SH-SY5Y (cell line): ENCODE measurements around the gene ATF5.

Experiments used
- GATA2 ChIP-seq: IDR thresholded peaks from 2 replicates; pipeline ENCODE4 v1.6.1; 2011; ENCODE audit warnings: mild to moderate bottlenecking, low read depth, low read length
- GATA3 ChIP-seq: IDR thresholded peaks from 2 replicates; pipeline ENCODE4 v1.6.1; 2011; ENCODE audit warnings: low read depth, mild to moderate bottlenecking, low read length, moderate library complexity

Gene ATF5

DNA sequence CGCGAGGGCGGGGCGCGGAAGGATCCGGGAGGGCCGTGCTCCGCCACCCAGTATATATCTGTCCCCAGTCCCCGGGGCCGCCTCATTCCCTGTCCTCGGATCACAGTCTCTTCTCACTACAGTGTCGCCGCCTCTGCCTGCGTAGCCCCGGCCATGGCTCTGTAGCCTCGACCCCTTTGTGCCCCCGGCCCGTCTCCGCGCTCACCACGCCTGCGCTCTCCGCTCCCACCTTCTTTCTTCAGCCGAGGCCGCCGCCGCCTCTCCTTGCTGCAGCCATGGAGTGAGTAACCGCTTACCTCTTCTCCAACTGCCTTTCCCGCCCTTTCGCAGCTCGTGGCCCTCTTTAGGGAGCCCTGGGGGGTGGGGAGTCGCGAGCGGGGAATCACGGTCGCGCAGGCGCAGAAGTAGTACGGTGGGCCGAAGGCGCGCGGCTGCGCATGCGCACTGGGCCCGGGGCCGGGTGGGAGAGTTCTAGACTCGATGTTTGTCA is at the start of gene ATF5, which contains the start of gene NUP62:
Gene ATF5 (plus strand): TSS at position 85 of the 490 bp plus-strand sequence. CDS start 1,646 bp downstream, outside the sequence.
Gene NUP62 (minus strand): TSS at position 384 of the 490 bp plus-strand sequence. CDS start 19,697 bp downstream, outside the sequence.
- TF ChIP-seq GATA2: no peak
- TF ChIP-seq GATA3: no peak

- TF ChIP-seq GATA2 (no peak), GATA3 (no peak)
These were observed 49.6 kb upstream of the ATF5 start for GRCh38 chr19:49879243-49879963.

DNA sequence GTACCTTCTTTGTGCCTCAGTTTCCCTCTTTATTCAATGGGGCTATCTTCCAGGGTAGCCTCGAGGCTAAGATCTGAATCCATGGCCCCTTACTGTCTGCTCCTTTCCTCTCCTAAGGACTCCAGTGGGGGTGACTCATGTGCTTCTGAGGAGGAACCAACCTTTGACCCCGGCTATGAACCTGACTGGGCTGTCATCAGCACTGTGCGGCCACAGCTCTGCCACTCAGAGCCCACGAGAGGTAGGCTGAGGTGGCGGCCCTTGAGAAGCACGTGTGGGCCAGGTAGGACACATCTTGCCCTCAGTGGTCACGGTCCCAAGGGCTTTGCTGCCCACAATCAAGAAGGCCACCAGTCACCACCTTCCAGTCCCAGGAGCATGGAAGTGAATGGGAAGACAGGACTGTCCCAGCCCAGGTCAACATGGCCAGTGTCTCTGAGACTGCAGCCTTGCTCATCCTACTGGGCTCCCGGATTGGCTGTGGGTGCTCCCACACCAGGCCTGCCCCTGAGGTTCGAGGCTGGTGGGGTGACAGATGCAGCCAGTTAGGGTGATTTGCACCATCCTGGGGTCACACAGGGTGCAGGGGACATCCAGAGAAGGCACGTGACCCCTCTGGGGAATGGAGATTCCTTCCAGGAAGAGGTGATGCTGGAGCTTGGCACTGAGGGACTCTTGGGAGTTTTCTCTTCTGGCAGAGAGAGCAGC is 48.7 kb upstream of the ATF5 start:
- no peak for TF ChIP-seq GATA2
- TF ChIP-seq GATA3: no peak

DNA sequence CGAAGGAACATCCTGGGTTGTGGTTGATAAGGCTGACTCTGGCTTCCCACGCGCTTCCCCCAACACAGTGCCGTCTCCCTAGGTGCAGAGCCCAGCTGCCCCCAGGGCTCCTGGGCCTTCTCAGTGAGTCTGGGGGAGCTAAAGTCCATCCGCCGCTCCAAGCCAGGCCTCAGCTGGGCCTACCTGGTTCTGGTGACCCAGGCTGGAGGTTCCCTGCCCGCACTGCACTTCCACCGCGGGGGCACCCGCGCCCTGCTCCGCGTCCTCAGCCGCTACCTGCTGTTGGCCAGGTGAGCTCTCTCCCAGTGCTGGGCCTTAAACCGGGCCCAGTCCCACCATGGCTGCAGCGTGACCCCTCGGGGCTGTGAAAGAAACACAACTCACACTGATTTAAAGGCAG is 47.8 kb upstream of the ATF5 start:
- TF ChIP-seq GATA2 (no peak), GATA3 (no peak)

DNA sequence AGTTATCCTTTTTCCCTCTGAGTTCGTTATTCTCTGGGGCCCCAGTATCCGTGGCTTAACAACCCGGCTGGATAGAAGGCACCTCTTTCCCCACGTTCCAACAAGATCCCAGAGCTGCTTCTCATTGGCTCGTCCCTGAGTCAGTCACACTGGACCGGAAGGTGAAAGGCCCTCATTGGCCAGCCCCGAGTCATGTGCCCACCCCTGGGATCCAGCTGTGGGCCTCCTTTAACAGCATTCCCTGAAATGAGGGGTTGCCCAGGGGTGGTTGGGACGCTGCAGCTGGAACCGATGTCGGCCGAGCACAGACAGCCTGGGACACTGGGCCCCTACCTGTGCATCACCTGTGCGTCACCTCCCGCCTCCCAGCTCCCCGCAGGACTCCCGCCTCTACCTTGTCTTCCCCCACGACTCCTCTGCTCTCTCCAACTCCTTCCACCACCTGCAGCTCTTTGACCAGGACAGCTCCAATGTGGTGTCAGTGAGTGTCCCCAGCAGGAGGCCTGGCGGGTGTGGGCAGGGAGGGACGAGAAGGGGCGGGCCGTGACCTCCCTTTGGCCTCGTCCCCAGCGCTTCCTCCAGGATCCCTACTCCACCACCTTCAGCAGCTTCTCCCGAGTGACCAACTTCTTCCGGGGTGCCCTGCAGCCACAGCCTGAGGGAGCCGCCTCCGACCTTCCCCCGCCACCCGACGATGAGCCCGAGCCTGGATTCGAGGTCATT is 47.2 kb upstream of the ATF5 start:
- TF ChIP-seq GATA2 (no peak), GATA3 (no peak)

- TF ChIP-seq GATA2 (no peak), GATA3 (no peak)
These were observed 46.4 kb upstream of the ATF5 start for GRCh38 chr19:49882643-49883042.

DNA sequence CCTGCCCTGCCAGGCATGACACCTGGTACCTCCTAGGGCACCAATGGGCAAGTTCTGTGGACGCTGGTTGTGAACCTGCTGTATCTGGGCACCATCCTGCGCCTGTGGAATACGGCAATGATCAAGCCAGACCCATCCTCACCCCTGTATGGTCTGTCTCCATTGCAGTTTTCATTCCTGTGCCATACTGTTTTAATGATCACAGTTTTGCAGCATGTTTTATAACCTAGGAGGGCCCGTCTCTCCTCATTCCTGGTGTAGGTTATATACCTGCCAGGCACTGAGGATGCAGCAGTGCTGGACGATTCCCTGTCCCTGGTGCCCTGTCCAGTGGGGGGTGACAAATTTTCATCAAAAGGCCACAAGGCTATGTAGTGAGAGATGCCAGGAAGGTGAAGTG is 45.9 kb upstream of the ATF5 start:
- TF ChIP-seq GATA3 (no peak), GATA2 (no peak)

DNA sequence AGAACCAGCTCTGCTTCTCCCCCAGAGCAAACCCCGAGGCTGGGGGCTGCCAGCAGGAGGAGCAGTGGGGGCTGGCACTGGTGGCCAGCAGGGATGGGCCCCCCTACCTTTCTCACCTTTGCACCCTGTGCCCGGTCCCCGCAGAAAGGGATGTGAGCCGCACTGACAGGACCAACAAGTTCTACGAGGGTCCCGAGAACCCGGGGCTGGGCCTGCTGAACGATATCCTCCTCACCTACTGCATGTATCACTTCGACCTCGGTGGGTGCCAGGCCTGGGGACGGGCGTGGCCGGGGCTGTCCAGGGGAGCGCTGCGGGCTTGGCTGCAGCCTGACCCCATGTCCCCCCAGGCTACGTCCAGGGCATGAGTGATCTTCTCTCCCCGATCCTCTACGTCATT is 44.9 kb upstream of the ATF5 start:
- TF ChIP-seq GATA3 (no peak), GATA2 (no peak)

DNA sequence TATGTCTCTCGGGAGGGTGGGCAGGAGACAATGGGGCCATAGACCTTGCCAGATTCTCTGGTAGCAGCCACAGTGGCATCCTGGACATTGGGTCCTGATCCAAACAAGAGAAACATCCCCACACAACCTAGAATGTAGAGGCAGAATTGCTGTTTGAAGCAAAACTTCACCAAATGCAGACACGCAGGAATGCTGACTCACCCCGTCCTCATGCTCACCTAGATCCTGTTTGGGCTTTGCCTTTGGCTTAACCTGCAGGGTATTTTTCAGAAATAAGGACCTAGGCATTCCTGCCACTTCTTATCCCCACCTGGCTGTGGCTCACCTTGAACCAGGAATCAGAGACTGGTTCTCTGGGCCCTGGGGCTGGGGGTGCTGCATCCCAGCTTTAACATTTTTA is 44.2 kb upstream of the ATF5 start:
- TF ChIP-seq GATA3: no peak
- no peak for TF ChIP-seq GATA2

DNA sequence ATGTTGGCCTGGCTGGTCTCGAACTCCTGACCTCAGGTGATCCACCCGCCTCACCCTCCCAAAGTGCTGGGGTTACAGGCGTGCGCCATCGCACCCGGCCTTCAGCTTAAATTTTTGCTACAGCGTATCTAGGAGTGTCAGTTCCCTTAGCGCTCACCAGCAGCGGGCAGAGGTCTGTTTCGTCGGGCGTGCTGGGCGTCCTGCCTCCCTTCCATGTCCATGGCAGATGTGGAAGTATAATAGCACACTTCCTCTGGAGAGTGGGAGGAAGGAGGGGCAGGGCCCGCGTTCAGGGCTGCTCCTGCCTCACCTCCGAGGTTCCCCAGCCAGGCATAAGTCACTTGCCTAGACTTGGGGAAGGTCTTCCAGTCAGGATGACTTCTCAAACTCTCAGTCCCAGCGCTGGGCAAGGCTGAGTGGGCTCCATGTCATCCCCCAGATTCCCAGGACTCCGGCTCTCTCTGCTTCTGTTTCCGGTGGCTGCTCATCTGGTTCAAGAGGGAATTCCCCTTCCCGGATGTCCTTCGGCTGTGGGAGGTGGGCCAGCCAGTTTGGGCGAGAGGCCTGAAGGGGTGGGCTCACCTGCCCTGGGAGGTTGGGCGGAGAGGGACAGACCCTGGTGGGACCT is 41.9 kb upstream of the ATF5 start:
- TF ChIP-seq GATA2: no peak
- no peak for TF ChIP-seq GATA3

DNA sequence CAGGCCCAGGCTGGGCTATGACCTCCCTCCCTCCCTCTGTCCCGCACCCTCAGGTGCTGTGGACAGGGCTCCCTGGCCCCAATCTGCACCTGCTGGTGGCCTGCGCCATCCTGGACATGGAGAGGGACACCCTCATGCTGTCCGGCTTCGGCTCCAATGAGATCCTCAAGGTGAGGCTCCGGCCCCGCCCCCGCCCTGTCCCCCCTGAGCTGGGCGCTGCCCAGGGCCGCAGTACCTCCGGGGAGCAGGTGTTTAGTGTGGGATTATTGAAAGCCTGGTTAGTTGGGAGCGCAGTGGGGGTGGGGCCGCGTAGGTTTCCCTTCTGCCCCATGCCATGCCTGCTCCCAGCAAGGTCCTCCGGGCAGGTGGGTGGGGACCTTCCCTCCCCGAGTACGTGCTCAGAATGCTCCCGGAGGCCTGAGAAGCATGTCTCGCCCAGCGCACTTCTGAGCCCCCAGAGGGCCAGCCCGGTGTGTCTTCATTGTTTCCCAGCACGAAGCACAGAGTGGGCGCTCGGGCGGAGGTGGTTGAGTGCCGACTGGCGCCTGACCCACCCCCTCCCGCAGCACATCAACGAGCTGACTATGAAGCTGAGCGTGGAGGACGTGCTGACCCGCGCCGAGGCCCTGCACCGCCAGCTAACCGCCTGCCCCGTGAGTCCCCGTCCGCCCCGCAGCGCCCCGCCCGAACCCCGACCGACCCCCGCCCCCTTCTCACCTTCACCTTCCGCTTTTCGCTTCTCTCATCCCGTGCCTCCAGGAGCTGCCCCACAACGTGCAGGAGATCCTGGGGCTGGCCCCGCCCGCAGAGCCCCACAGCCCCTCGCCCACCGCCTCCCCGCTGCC is 41.1 kb upstream of the ATF5 start:
- no peak for TF ChIP-seq GATA3
- no peak for TF ChIP-seq GATA2

GRCh38 chr19:49888510-49888824 is 40.5 kb upstream of the ATF5 start:
- TF ChIP-seq GATA3: no peak
- TF ChIP-seq GATA2: no peak

DNA sequence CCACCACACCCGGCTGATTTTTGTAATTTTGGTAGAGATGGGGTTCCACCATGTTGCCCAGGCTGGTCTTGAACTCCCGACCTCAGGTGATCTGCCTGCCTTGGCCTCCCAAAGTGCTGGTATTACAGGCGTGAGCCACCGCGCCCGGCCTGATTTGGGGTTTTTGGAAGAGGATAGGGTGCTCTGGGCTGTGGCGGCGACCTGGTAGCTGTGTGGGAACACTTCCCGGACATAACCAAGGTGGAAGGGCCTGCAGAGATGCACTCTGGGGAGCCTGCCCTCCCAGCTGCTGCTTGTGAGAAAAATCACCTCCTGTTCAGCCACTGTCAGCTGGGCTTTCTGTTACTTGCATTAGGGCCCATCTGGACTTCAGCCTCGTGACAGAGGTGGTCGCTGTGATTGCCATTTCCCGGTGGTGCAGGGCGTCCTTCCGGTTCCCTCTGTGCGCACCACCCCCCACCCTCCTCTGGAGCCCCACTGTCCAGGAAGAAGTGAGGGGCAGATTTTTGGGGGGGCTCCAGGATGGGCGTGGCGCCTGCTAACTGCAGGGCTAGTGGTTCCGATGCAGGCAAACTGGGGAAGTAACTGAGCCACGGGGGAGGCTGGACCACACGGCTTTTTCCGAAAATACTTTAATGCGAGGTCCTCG is 39.8 kb upstream of the ATF5 start:
- TF ChIP-seq GATA2: no peak
- TF ChIP-seq GATA3: no peak
